ENCODE data around the gene NGFR.

GRCh38 chr17:49480836-49481615, 14.1 kb upstream of the NGFR start:
- TF ChIP-seq, protein P1, sequence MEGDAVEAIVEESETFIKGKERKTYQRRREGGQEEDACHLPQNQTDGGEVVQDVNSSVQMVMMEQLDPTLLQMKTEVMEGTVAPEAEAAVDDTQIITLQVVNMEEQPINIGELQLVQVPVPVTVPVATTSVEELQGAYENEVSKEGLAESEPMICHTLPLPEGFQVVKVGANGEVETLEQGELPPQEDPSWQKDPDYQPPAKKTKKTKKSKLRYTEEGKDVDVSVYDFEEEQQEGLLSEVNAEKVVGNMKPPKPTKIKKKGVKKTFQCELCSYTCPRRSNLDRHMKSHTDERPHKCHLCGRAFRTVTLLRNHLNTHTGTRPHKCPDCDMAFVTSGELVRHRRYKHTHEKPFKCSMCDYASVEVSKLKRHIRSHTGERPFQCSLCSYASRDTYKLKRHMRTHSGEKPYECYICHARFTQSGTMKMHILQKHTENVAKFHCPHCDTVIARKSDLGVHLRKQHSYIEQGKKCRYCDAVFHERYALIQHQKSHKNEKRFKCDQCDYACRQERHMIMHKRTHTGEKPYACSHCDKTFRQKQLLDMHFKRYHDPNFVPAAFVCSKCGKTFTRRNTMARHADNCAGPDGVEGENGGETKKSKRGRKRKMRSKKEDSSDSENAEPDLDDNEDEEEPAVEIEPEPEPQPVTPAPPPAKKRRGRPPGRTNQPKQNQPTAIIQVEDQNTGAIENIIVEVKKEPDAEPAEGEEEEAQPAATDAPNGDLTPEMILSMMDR (IDR thresholded peaks at IDR 0.05; ENCODE audit: low read length): no peak
- no peak for TF ChIP-seq EZH2 (optimal IDR thresholded peaks at IDR 0.05; ENCODE audit: low read depth, low read length)
- TF ChIP-seq EZH2phosphoT487 (IDR thresholded peaks at IDR 0.05; ENCODE audit: low read length): no peak
